DOHH2 (cell line): ENCODE data around the gene CDK4.

Source experiments
- EZH2phosphoT487 ChIP-seq: fragments of 200-600 bp; sonication (generic); IDR thresholded peaks from 2 replicates; pipeline ENCODE4 v1.6.1; 2017; ENCODE audit warnings: borderline replicate concordance, mild to moderate bottlenecking, antibody characterized with exemption, low read length, moderate library complexity, mixed read lengths
- TF ChIP-seq, protein P1 (sequence below): fragments of 200-600 bp; sonication (generic); IDR thresholded peaks from one replicate; pipeline ENCODE4 v1.5.1; 2014; ENCODE audit warnings: antibody characterized with exemption, mild to moderate bottlenecking, low read depth, low read length; ENCODE audit not compliant: poor library complexity, severe bottlenecking

- TF ChIP-seq, protein P1, sequence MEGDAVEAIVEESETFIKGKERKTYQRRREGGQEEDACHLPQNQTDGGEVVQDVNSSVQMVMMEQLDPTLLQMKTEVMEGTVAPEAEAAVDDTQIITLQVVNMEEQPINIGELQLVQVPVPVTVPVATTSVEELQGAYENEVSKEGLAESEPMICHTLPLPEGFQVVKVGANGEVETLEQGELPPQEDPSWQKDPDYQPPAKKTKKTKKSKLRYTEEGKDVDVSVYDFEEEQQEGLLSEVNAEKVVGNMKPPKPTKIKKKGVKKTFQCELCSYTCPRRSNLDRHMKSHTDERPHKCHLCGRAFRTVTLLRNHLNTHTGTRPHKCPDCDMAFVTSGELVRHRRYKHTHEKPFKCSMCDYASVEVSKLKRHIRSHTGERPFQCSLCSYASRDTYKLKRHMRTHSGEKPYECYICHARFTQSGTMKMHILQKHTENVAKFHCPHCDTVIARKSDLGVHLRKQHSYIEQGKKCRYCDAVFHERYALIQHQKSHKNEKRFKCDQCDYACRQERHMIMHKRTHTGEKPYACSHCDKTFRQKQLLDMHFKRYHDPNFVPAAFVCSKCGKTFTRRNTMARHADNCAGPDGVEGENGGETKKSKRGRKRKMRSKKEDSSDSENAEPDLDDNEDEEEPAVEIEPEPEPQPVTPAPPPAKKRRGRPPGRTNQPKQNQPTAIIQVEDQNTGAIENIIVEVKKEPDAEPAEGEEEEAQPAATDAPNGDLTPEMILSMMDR, result no peak
- TF ChIP-seq EZH2phosphoT487, result no peak
These were observed 30.1 kb upstream of the CDK4 start for GRCh38 chr12:57782243-57782607.
